ENCODE data around the gene FOXA1. TPM values are rescaled to one million over a fixed set of nuclear protein-coding genes. Genes with fewer than 3 reads are reported as not detected.

The FOXA1 gene
- total RNA-seq, 4 donors from 2014 or later = not detected

DNA sequence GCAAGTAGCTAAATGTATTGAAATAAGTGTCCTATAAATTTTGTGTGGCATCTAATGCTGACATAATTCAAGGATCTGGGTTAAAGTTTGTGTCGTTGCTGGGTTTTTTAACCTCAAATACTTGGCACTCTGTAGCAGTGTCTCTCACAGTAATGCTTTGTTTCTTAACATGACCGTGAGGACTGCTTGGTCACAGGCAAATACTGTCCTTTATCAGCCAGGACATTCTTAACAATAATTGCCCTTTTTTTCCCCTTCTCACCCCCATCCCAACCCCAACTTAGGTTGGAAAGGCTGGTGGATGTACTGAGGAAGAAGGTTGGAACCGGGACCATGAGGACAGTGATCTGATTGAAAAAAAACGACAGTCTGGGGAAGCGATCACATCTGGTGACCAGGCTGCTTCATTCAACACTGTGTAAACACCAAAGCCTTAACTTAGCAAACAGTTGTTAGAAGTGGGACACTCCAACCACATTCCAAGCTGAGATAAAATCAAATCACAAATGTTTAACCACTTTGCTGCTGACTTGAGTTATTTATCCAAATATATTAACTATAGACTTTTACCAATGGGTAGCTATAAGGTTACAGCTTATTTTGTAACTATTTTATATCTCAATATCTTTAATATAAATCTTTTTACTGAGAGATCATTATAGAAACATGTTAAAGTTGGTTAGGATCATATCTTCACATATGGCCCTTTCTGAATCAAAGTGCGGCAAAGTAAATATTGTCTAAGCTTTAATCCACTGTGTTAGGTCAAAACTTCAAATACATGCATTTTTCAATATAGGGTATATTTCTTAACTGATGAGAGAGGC, 48.2 kb downstream of the FOXA1 start:
- TF ChIP-seq, protein P1, sequence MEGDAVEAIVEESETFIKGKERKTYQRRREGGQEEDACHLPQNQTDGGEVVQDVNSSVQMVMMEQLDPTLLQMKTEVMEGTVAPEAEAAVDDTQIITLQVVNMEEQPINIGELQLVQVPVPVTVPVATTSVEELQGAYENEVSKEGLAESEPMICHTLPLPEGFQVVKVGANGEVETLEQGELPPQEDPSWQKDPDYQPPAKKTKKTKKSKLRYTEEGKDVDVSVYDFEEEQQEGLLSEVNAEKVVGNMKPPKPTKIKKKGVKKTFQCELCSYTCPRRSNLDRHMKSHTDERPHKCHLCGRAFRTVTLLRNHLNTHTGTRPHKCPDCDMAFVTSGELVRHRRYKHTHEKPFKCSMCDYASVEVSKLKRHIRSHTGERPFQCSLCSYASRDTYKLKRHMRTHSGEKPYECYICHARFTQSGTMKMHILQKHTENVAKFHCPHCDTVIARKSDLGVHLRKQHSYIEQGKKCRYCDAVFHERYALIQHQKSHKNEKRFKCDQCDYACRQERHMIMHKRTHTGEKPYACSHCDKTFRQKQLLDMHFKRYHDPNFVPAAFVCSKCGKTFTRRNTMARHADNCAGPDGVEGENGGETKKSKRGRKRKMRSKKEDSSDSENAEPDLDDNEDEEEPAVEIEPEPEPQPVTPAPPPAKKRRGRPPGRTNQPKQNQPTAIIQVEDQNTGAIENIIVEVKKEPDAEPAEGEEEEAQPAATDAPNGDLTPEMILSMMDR (IDR thresholded peaks at IDR 0.05; ENCODE audit: low read depth) = no peak

DNA sequence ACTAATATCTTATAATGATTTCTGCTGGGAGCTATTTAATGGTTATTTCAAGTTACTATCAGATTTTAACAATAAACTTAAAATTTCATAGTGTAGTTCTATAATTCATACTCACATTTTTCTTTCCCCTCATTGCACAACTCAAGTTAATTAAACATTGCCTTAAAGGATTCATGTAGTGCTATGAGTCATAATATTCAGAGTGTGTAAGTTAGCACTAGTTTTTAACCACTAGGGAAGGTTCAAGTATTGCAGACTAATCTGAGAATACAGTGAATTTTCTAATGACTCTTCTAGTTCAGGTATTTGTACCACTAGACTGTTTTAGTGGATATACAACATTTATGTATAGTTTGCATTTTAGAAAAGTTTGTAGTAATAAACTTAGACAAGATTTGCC, 49.9 kb downstream of the FOXA1 start:
- TF ChIP-seq, protein P1 (IDR thresholded peaks at IDR 0.05; ENCODE audit: low read depth) = no peak

DNA sequence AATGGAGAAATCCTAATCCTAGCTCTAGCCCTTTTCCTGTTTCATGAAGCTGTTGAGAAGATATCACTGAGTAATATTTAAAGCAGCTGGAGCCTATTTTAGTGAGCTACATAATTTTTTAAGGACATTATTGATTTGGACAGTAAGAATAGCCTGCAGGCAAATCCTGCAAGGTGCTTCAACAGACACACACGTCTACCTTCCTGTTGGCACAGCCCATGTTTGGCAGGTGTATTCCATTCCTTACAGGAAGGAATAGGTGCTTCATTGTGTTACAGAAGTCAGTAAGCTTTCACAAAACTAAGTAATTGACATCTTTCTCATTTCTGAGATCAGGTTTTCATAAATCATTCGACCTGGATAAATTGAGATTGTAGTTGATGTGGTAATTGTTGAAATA, 50.6 kb downstream of the FOXA1 start:
- TF ChIP-seq, protein P1 (IDR thresholded peaks at IDR 0.05; ENCODE audit: low read depth) = no peak

DNA sequence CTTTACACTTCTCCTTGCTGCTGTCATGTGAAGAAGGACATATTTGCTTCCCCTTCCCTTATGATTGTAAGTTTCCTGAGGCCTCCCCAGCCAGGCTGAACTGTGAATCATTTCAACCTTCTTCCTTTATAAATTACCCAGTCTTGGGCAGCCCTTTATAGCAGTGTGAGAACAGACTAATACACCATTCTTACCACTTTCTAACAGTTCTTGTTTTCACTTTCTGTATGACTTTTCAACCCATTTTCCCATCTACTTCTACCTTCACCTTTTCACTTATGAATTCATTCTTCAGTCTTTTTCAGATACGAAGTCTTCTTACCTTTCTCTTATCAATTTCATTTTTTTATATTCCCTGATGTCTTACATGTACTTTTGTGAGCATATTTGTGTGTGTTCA, 55.1 kb downstream of the FOXA1 start:
- TF ChIP-seq, protein P1 (IDR thresholded peaks at IDR 0.05; ENCODE audit: low read depth) = no peak

Other genes with a start within 250 kb of the FOXA1 start
- gene TTC6, start 380 bp upstream of the FOXA1 start, total RNA-seq = not detected

Data from subcutaneous adipose tissue (tissue), 4 donors.